ENCODE data around the gene SLC35F5. TPM values are rescaled to one million over a fixed set of nuclear protein-coding genes. Genes with fewer than 3 reads are reported as not detected.
"Not testable (repeated sequence)": the region's sequence is repeated elsewhere in the genome, so short reads cannot be mapped to it uniquely, and the experiment has no call there.

The SLC35F5 gene
- polyA plus RNA-seq, 1 experiment = 91.0 TPM

DNA sequence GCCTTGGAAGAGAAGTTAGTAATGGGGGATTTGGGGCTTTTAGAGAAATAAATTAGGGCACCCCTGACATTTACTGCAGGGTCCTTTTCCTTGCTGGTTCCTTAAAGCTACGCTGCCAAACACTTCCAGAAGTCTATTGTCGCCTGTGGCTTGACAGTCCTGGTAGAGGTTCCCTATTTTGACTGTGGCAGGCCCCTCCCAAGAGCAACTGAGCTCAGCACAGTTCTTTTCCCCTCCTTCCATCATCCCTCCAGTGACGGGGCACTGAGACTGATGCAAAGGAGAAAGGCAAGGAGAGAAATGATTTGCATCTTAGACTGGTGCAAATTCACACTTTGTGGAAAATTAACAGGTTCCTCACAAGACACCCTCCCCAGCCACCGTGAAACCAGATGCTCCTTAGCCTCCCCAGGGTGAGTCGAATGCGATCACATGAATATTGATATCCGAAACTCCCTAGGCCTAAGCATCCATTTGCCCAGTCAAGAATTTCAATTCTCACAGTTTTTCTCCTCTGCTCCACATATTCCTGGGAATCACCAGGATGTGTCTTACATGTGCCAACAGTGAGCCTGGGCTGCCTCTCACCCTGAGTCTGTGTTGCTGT is 84.0 kb downstream of the SLC35F5 start:
- Histone ChIP-seq H3K27ac (ENCODE audit: low read depth, low read length) (no peak overlapping the region), H3K9me3 (ENCODE audit: control insufficient read depth, insufficient read depth, low read length) (peaks cover 4% of the 10 kb centered on the region; the same call in 1 of the 2 replicates), H3K27me3 (ENCODE audit: control insufficient read depth, insufficient read depth, low read length) (peaks cover 2% of the 10 kb centered on the region), H3K4me3 (ENCODE audit: low read depth, low read length) (no peak overlapping the region)
- ChIA-PET POLR2A (no interaction called here), CTCF (no interaction called here)
- no peak for TF ChIP-seq CTCF (IDR thresholded peaks at IDR 0.05; ENCODE audit: low read depth, low read length)
- DNase-seq (ENCODE audit: low read depth, low spot score) = no peak

GRCh38 chr2:113669013-113669412 is 87.4 kb downstream of the SLC35F5 start:
- H3K27me3 ChIP-seq (ENCODE audit: control insufficient read depth, insufficient read depth, low read length); DNase-seq (ENCODE audit: low read depth, low spot score); POLR2A ChIA-PET; H3K27ac ChIP-seq (ENCODE audit: low read depth, low read length); CTCF ChIA-PET; H3K4me3 ChIP-seq (ENCODE audit: low read depth, low read length); H3K9me3 ChIP-seq (ENCODE audit: control insufficient read depth, insufficient read depth, low read length): not testable (repeated sequence)

- H3K27ac ChIP-seq (ENCODE audit: low read depth, low read length); H3K4me3 ChIP-seq (ENCODE audit: low read depth, low read length); H3K9me3 ChIP-seq (ENCODE audit: control insufficient read depth, insufficient read depth, low read length); H3K27me3 ChIP-seq (ENCODE audit: control insufficient read depth, insufficient read depth, low read length); POLR2A ChIA-PET; CTCF ChIA-PET; DNase-seq (ENCODE audit: low read depth, low spot score): not testable (repeated sequence)
These were observed 91.5 kb downstream of the SLC35F5 start for GRCh38 chr2:113664761-113665533.

DNA sequence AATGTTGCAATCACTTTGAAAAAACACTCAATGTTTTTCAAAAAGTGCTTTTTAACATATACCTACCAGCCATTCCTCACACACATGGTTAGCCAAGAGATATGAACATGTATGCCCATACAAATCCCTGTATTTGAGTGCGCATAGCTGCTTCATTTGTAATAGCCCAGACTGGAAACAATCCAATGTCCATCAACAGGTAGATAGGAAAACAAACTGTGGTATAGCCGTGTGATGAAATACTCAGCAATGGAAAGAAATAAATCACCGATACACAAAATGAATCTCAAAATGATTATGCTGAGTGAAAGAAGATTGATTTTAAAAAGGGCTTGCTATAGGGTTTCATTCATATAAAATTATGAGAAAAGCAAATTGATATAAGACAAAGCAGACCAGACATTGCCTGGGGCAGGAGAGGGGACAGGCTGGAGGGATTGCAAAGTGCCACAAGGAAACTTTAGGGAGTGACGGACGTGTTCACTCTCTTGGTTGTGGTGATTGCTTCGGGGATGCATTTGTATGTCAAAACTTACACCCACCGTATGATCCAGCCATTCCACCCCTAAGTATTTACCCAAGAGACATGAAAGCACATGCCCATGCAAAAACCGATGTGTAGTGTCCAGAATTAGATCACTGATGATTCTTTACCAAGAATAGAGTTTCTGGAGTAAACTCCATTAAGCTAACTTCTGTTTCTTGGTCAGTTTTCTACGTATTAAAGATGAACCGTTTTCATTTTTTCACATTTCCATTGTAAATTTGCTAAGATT is 93.0 kb downstream of the SLC35F5 start:
- H3K9me3 ChIP-seq (ENCODE audit: control insufficient read depth, insufficient read depth, low read length); H3K27ac ChIP-seq (ENCODE audit: low read depth, low read length); H3K27me3 ChIP-seq (ENCODE audit: control insufficient read depth, insufficient read depth, low read length); CTCF ChIA-PET; H3K4me3 ChIP-seq (ENCODE audit: low read depth, low read length); DNase-seq (ENCODE audit: low read depth, low spot score); POLR2A ChIA-PET: not testable (repeated sequence)

Small RNA genes lying within 50 kb of the gene (small RNA-seq; reads per million reads assigned to genes)
- gene MIR4782 (ENCODE audit: insufficient read length, low read depth) (1.3 reads per million), gene RNU6-744P (ENCODE audit: insufficient read length, low read depth) (not detected)

Other genes starting within 250 kb of the SLC35F5 start
- gene RABL2A, start 129.4 kb downstream of the SLC35F5 start, polyA plus RNA-seq (2011; rRNA removed) = 13.0 and 13.1 TPM in 2 replicates
- 371 and 536 TPM in 2 replicates for gene ACTR3, start 133.4 kb upstream of the SLC35F5 start, polyA plus RNA-seq (2011; rRNA removed)